Heart left ventricle (tissue), 16 donors: ENCODE data around the gene KCND3. TPM values are rescaled to one million over a fixed set of nuclear protein-coding genes. Genes with fewer than 3 reads are reported as not detected.

Source experiments
- ATAC-seq, 4 donors: fragments of 200-7000 bp; cut with Tn5 transposase; one replicate each; pipeline ENCODE4 v1.9.1; 2020 to 2022; ENCODE audit warnings: moderate library complexity in 4 of 4, mild to moderate bottlenecking in 3 of 4, moderate number of reproducible peaks in 1 of 4
- DNase-seq, 5 donors: peaks; one replicate each; pipeline ENCODE4 v3.0.0-alpha.2; 2020
- H3K27ac ChIP-seq, 12 donors: fragments of 200-600 bp; sonication (generic) in 4 of 12; one replicate each; pipeline versions ENCODE4 v1.5.0 to v1.8.0; 2016 to 2022; ENCODE audit warnings: mild to moderate bottlenecking in 2 of 12
- H3K27me3 ChIP-seq, 9 donors: fragments of 200-600 bp; sonication (generic) in 2 of 9; one replicate each; pipeline versions ENCODE4 v1.5.1 to v1.8.0; 2016 to 2022; ENCODE audit warnings: mild to moderate bottlenecking in 3 of 9
- H3K36me3 ChIP-seq, 9 donors: fragments of 200-600 bp; sonication (generic) in 2 of 9; one replicate each; pipeline versions ENCODE4 v1.5.0 to v1.8.0; 2018 to 2022; ENCODE audit warnings: mild to moderate bottlenecking in 2 of 9
- H3K4me1 ChIP-seq, 12 donors: fragments of 200-600 bp; sonication (generic) in 4 of 12; one replicate each; pipeline versions ENCODE4 v1.5.0 to v1.8.0; 2016 to 2022; ENCODE audit warnings: mild to moderate bottlenecking in 3 of 12
- H3K4me3 ChIP-seq, 12 donors: fragments of 200-600 bp; sonication (generic) in 4 of 12; one replicate each; pipeline versions ENCODE4 v1.5.0 to v1.8.0; 2017 to 2022; ENCODE audit warnings: mild to moderate bottlenecking in 9 of 12, moderate library complexity in 4 of 12
- H3K9me3 ChIP-seq, 12 donors: fragments of 200-600 bp; sonication (generic) in 4 of 12; one replicate each; pipeline versions ENCODE4 v1.5.0 to v1.8.0; 2016 to 2022; ENCODE audit warnings: mild to moderate bottlenecking in 1 of 12
- CTCF ChIP-seq, 12 donors: fragments of 200-600 bp; sonication (generic) in 4 of 12; IDR thresholded peaks; one replicate each; pipeline versions ENCODE4 v1.5.0 to v1.8.0; 2018 to 2022; ENCODE audit warnings: antibody characterized with exemption in 12 of 12, mild to moderate bottlenecking in 5 of 12
- POLR2A ChIP-seq, 2 donors: fragments of 450-650 bp; IDR thresholded peaks; one replicate each; pipeline ENCODE4 v1.6.1; 2017; ENCODE audit warnings: antibody characterized with exemption in 2 of 2, mild to moderate bottlenecking in 2 of 2, moderate library complexity in 2 of 2
- WGBS, 4 donors: extraction: QIAGEN DNeasy Blood & Tissue Kit in 2 of 4; methylation state at CpG; one replicate each; pipeline versions ENCODE4 v1.1.5 to v1.1.7; 2013 to 2018; 5-methylcytosine and 5-hydroxymethylcytosine counted together
- intact Hi-C, 10 donors: fragments of 100-400 bp; cut with DNase I; formaldehyde crosslinking; loops; one replicate each; pipeline versions ENCODE4 v1.11.1 to v1.14.2; 2022
- polyA plus RNA-seq, 2 donors: library from polyadenylated mRNA; stranded (reverse); fragments of 200-250 nt; gene quantifications; one replicate each; pipeline ENCODE4 v1.2.3, GENCODE V29; 2013
- total RNA-seq, 9 donors: library from RNA; depleted of rRNA in 2 of 9; stranded (reverse); fragments of >200 nt in 2 of 9; fragmentation: NEBNext Ultra II Directional in 3 of 9; extraction: Animal tissue kit (Norgen Biotek cat#: 25700) in 3 of 9; gene quantifications; one replicate each; pipeline versions ENCODE4 v1.1.0 to v1.2.4, GENCODE V29; 2016 to 2023
- donor health status: ischemic (EF 13 %, LVEDD 7.1; RV severe dilation, severe dysfunction).
- donor health status: healthy with polysubstance abuse.
- donor health status: DM: no; HTN: yes; CAD: no.
- donor health status: DM: no; HTN: no; CAD: no.
- donor health status: ischemic (EF 25% LVEDD 6.9; RV normal size, moderate dysfunction).
- donor health status: ischemic (EF 25% LVEDD 5.7; RV mildly dilated, moderate dysfunction).
- donor health status: healthy.
- donor health status: DM: yes; HTN: yes; CAD: no.
- donor health status: ischemic (EF 35%, LVEDD 5.7; RV mildly dilated, moderate dysfunction).
- donor health status: nonischemic (EF 11% LVEDD 7.7; RV severe dilation, severe dysfunction).
- donor health status: DM: yes; HTN: yes; CAD: no.
- donor health status: PGD.
- donor health status: ischemic (EF 29% LVEDD 5.4; RV normal size, mild dysfunction).
- donor health status: nonischemic (EF 23%, LVEDD 6.1; RV moderate dilation, normal function).

The KCND3 gene
- total and polyA plus RNA-seq, 11 donors: 7.2 to 23.0 (median 15.3) TPM

GRCh38 chr1:111831153-111831552 is 158.3 kb downstream of the KCND3 start:
- intact Hi-C loops: no loop called here
- Histone ChIP-seq H3K27ac (no peak overlapping the region), H3K36me3 (no peaks in the 10 kb centered on the region), H3K4me1 (peaks cover 0 to 4% (median 0%) of the 10 kb centered on the region in 12 donors), H3K27me3 (no peaks in the 10 kb centered on the region), H3K9me3 (no peaks in the 10 kb centered on the region), H3K4me3 (no peak overlapping the region)
- no peak for ATAC-seq
- no peak for TF ChIP-seq CTCF (IDR thresholded peaks at IDR 0.05)
- TF ChIP-seq POLR2A (IDR thresholded peaks at IDR 0.05): no peak
- no peak for DNase-seq
- 39 to 65% (median 47%) methylated on average over 1 of the region's 1 CpG for WGBS, 4 donors

GRCh38 chr1:111827946-111828345 is 161.5 kb downstream of the KCND3 start:
- ATAC-seq (no peak), DNase-seq (no peak)
- no peak overlapping the region for H3K4me3 ChIP-seq

GRCh38 chr1:111826278-111826677 is 163.2 kb downstream of the KCND3 start:
- ATAC-seq (no peak), DNase-seq (no peak)
- Histone ChIP-seq H3K4me3 (no peak overlapping the region), H3K36me3 (no peaks in the 10 kb centered on the region), H3K4me1 (peaks cover 0 to 4% (median 0%) of the 10 kb centered on the region in 12 donors), H3K27me3 (no peaks in the 10 kb centered on the region), H3K9me3 (peaks cover 0 to 12% (median 0%) of the 10 kb centered on the region in 12 donors), H3K27ac (no peak overlapping the region)
- WGBS, 4 donors: 73 to 81% (median 74%) methylated on average over 4 of the region's 4 CpGs
- TF ChIP-seq POLR2A (IDR thresholded peaks at IDR 0.05) (no peak), CTCF (IDR thresholded peaks at IDR 0.05) (no peak)
- intact Hi-C loops: no loop called here

More at GRCh38 chr1:111827946-111828345, 161.5 kb downstream of the KCND3 start:
- 41 to 70% (median 60%) methylated on average over 6 of the region's 6 CpGs for WGBS, 4 donors
- peaks cover 0 to 4% (median 0%) of the 10 kb centered on the region in 12 donors for H3K4me1 ChIP-seq
- intact Hi-C loops: no loop called here
- H3K27me3 ChIP-seq: no peaks in the 10 kb centered on the region
- TF ChIP-seq POLR2A (IDR thresholded peaks at IDR 0.05) (no peak), CTCF (IDR thresholded peaks at IDR 0.05) (no peak)
- H3K9me3 ChIP-seq: peaks cover 0 to 12% (median 0%) of the 10 kb centered on the region in 12 donors
- H3K36me3 ChIP-seq: no peaks in the 10 kb centered on the region
- H3K27ac ChIP-seq: no peak overlapping the region

- no peaks in the 10 kb centered on the region for H3K36me3 ChIP-seq
- no peak overlapping the region for H3K27ac ChIP-seq
- WGBS, 4 donors: 79 to 90% (median 86%) methylated on average over 3 of the region's 3 CpGs
- no peak for DNase-seq
- ATAC-seq: no peak
- no peaks in the 10 kb centered on the region for H3K27me3 ChIP-seq
- intact Hi-C loops: no loop called here
- H3K4me3 ChIP-seq: no peak overlapping the region
- peaks cover 0 to 4% (median 0%) of the 10 kb centered on the region in 12 donors for H3K4me1 ChIP-seq
- no peak for TF ChIP-seq POLR2A (IDR thresholded peaks at IDR 0.05)
- TF ChIP-seq CTCF (IDR thresholded peaks at IDR 0.05): no peak
- H3K9me3 ChIP-seq: peaks cover 0 to 12% (median 0%) of the 10 kb centered on the region in 12 donors
Observed at GRCh38 chr1:111825217-111825616, 164.3 kb downstream of the KCND3 start.
